Thyroid gland (tissue), 4 donors: ENCODE data around the gene PABPN1L.

Source experiments
- POLR2A ChIP-seq, 2 donors: fragments of 450-650 bp; IDR thresholded peaks; one replicate each; pipeline ENCODE4 v1.6.1; 2017; ENCODE audit warnings: antibody characterized with exemption in 2 of 2, mild to moderate bottlenecking in 2 of 2, moderate library complexity in 1 of 2
- TF ChIP-seq, protein P1 (sequence below), 6 experiments: fragments of 200-600 bp in 3 of 6; fragments of 450-650 bp in 3 of 6; sonication (generic) in 3 of 6; IDR thresholded peaks; one replicate each; pipeline ENCODE4 v1.5.1; 2016 to 2019; ENCODE audit warnings: antibody characterized with exemption in 6 of 6, mild to moderate bottlenecking in 2 of 6, inconsistent platforms in 1 of 6, moderate library complexity in 1 of 6

GRCh38 chr16:88871730-88872416 lies 5.4 kb upstream of the PABPN1L start:
- TF ChIP-seq, protein P1, sequence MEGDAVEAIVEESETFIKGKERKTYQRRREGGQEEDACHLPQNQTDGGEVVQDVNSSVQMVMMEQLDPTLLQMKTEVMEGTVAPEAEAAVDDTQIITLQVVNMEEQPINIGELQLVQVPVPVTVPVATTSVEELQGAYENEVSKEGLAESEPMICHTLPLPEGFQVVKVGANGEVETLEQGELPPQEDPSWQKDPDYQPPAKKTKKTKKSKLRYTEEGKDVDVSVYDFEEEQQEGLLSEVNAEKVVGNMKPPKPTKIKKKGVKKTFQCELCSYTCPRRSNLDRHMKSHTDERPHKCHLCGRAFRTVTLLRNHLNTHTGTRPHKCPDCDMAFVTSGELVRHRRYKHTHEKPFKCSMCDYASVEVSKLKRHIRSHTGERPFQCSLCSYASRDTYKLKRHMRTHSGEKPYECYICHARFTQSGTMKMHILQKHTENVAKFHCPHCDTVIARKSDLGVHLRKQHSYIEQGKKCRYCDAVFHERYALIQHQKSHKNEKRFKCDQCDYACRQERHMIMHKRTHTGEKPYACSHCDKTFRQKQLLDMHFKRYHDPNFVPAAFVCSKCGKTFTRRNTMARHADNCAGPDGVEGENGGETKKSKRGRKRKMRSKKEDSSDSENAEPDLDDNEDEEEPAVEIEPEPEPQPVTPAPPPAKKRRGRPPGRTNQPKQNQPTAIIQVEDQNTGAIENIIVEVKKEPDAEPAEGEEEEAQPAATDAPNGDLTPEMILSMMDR (IDR thresholded peaks at IDR 0.05), result no peak
- TF ChIP-seq POLR2A (IDR thresholded peaks at IDR 0.05), result no peak
